IMR-90 (cell line): ENCODE data around the gene MGA. TPM values are rescaled to one million over a fixed set of nuclear protein-coding genes. Genes with fewer than 3 reads are reported as not detected.

ENCODE experiments used
- ATAC-seq: fragments of 200-7000 bp; cut with Tn5 transposase; 2 replicates; pipeline ENCODE4 v1.9.1; 2020; ENCODE audit warnings: low read depth, mild to moderate bottlenecking, moderate library complexity
- BruUV-seq: library from RNA; stranded (reverse); fragments of 400-500 nt; replicated peaks from 2 replicates; lab custom pipeline; 2021; lab: Mats Ljungman, UMichigan
- CTCF ChIA-PET: fragments of 300-600 bp; formaldehyde crosslinking; extraction: SDS; loops from one replicate; lab custom pipeline; 2021; ENCODE audit warnings: antibody characterized with exemption; lab: Yijun Ruan, JAX
- POLR2A ChIA-PET: fragments of 300-600 bp; sonication (Branson Sonifier 250); formaldehyde crosslinking; loops from one replicate; lab custom pipeline; 2022; ENCODE audit warnings: antibody characterized with exemption; ENCODE audit not compliant: unreplicated experiment; lab: Charles Lee
- DNase-seq: peaks from one replicate; pipeline ENCODE4 v3.0.0; 2013
- H2AFZ ChIP-seq: replicated peaks from 2 replicates; pipeline ENCODE3; 2013; ENCODE audit warnings: low read length, mild to moderate bottlenecking; ENCODE audit not compliant: poor library complexity
- H2AK5ac ChIP-seq: 2 replicates; pipeline ENCODE4 v1.6.1; 2013; ENCODE audit warnings: low read depth, low read length, inconsistent platforms
- H2AK9ac ChIP-seq: replicated peaks from 2 replicates; pipeline ENCODE3; 2013; ENCODE audit warnings: mild to moderate bottlenecking, low read depth, low read length, moderate library complexity; ENCODE audit not compliant: poor library complexity
- H2BK120ac ChIP-seq: 2 replicates; pipeline ENCODE4 v1.6.1; 2013; ENCODE audit warnings: low read depth, low read length, inconsistent platforms
- H2BK15ac ChIP-seq: 3 replicates; pipeline ENCODE4 v1.6.1; 2013; ENCODE audit warnings: low read depth, low read length, inconsistent platforms
- H2BK20ac ChIP-seq: 2 replicates; pipeline ENCODE4 v1.6.1; 2013; ENCODE audit warnings: low read depth, mild to moderate bottlenecking, inconsistent platforms, low read length, moderate library complexity
- H2BK5ac ChIP-seq: 2 replicates; pipeline ENCODE4 v1.6.1; 2013; ENCODE audit warnings: mild to moderate bottlenecking, low read depth, low read length, inconsistent platforms; ENCODE audit not compliant: poor library complexity, severe bottlenecking
- H3K14ac ChIP-seq: replicated peaks from 2 replicates; pipeline ENCODE4 v1.6.1; 2013; ENCODE audit warnings: low read depth, low read length, inconsistent platforms
- H3K18ac ChIP-seq: 2 replicates; pipeline ENCODE4 v1.6.1; 2013; ENCODE audit warnings: low read depth, low read length, control low read depth
- H3K23ac ChIP-seq: 2 replicates; pipeline ENCODE4 v1.6.1; 2013; ENCODE audit warnings: low read depth, low read length, inconsistent platforms
- H3K27ac ChIP-seq: 2 replicates; pipeline ENCODE4 v1.5.1; 2013; ENCODE audit warnings: mild to moderate bottlenecking, control low read depth, low read length; ENCODE audit not compliant: insufficient read depth
- H3K27me3 ChIP-seq: 2 replicates; pipeline ENCODE4 v1.6.1; 2013; ENCODE audit warnings: low read length; ENCODE audit not compliant: control insufficient read depth, insufficient read depth
- H3K36me3 ChIP-seq: 2 replicates; pipeline ENCODE4 v1.6.1; 2013; ENCODE audit warnings: low read length, mixed read lengths; ENCODE audit not compliant: control insufficient read depth, insufficient read depth
- H3K4ac ChIP-seq: 2 replicates; pipeline ENCODE4 v1.6.1; 2013; ENCODE audit warnings: low read depth, low read length, inconsistent platforms
- H3K4me1 ChIP-seq: 2 replicates; pipeline ENCODE4 v1.6.1; 2013; ENCODE audit warnings: low read length, mixed read lengths; ENCODE audit not compliant: control insufficient read depth, insufficient read depth
- H3K4me2 ChIP-seq: 2 replicates; pipeline ENCODE4 v1.6.1; 2013; ENCODE audit warnings: low read depth, mild to moderate bottlenecking, control low read depth, low read length, moderate library complexity
- H3K4me3 ChIP-seq: 2 replicates; pipeline ENCODE4 v1.5.1; 2013; ENCODE audit warnings: low read depth, mild to moderate bottlenecking, control low read depth, low read length, moderate library complexity; ENCODE audit not compliant: insufficient read depth
- H3K56ac ChIP-seq: 2 replicates; pipeline ENCODE4 v1.6.1; 2013; ENCODE audit warnings: low read length, inconsistent platforms; ENCODE audit not compliant: insufficient read depth; ENCODE audit errors: extremely low read depth
- H3K79me1 ChIP-seq, 2 experiments: 2 replicates each; pipeline ENCODE4 v1.6.1; 2013; ENCODE audit warnings: low read length in 2 of 2, inconsistent platforms in 1 of 2, low read depth in 1 of 2
- H3K9ac ChIP-seq: 2 replicates; pipeline ENCODE4 v1.6.1; 2013; ENCODE audit warnings: low read depth, low read length, control low read depth
- H3K9me1 ChIP-seq: 2 replicates; pipeline ENCODE4 v1.6.1; 2013; ENCODE audit warnings: low read length, inconsistent platforms; ENCODE audit not compliant: insufficient read depth
- H3K9me3 ChIP-seq: 2 replicates; pipeline ENCODE4 v1.6.1; 2013; ENCODE audit warnings: low read length; ENCODE audit not compliant: control insufficient read depth, insufficient read depth
- H4K20me1 ChIP-seq: 2 replicates; pipeline ENCODE4 v1.6.1; 2013; ENCODE audit warnings: low read length, inconsistent platforms; ENCODE audit not compliant: insufficient read depth
- H4K5ac ChIP-seq: 2 replicates; pipeline ENCODE4 v1.6.1; 2013; ENCODE audit warnings: mild to moderate bottlenecking, low read depth, low read length, control low read depth
- H4K8ac ChIP-seq, 2 experiments: 2 replicates each; pipeline ENCODE4 v1.6.1; 2013; ENCODE audit warnings: low read depth in 2 of 2, low read length in 2 of 2, control low read depth in 1 of 2, inconsistent platforms in 1 of 2
- H4K91ac ChIP-seq: 2 replicates; pipeline ENCODE4 v1.6.1; 2013; ENCODE audit warnings: low read depth, low read length, inconsistent platforms; ENCODE audit not compliant: insufficient read depth
- CEBPB ChIP-seq: IDR thresholded peaks from 2 replicates; pipeline ENCODE4 v1.6.1; 2012; ENCODE audit warnings: low read depth, low read length, improper control_type of control experiment
- ELK1 ChIP-seq: fragments of 150-350 bp; IDR thresholded peaks from 2 replicates; pipeline ENCODE4 v1.6.1; 2016; ENCODE audit warnings: low read depth, mild to moderate bottlenecking, low read length, moderate library complexity, borderline replicate concordance
- RAD21 ChIP-seq: IDR thresholded peaks from 2 replicates; pipeline ENCODE4 v1.6.1; 2012; ENCODE audit warnings: low read length, improper control_type of control experiment
- RFX5 ChIP-seq: IDR thresholded peaks from 2 replicates; pipeline ENCODE4 v1.8.0; 2012; ENCODE audit warnings: low read depth, mild to moderate bottlenecking, low read length, moderate library complexity
- WGBS, 2 experiments: methylation state at CpG; one replicate each; pipeline versions ENCODE4 v1.1.5 to v1.1.7; 2013; ENCODE audit warnings: missing lambda C conversion rate in 2 of 2; ENCODE audit not compliant: insufficient read length in 1 of 2; ENCODE audit errors: extremely low coverage in 2 of 2; 5-methylcytosine and 5-hydroxymethylcytosine counted together
- dilution Hi-C: fragments of 300-500 bp; cut with HindIII; formaldehyde crosslinking; loops from one replicate; pipeline ENCODE4 v1.14.3; 2018; ENCODE audit warnings: low sequenced_read_pairs; ENCODE audit not compliant: unreplicated experiment
- in situ Hi-C: fragments of 300-500 bp; cut with MboI; formaldehyde crosslinking; loops from 3 replicates; pipeline ENCODE4 v1.14.3; 2019; ENCODE audit warnings: low sequenced_read_pairs, inconsistent platforms, mixed read lengths
- intact Hi-C: fragments of 100-400 bp; cut with micrococcal nuclease; formaldehyde crosslinking; loops from 2 replicates; pipeline ENCODE4 v1.10.0; 2022
- polyA plus RNA-seq, 3 experiments: library from polyadenylated mRNA; depleted of rRNA; stranded (reverse); fragments of >200 nt; gene quantifications; 2 replicates each; pipeline ENCODE4 v1.2.3, GENCODE V29; 2012; ENCODE audit warnings: low replicate concordance in 1 of 3
- total RNA-seq: library from RNA; depleted of rRNA; stranded (reverse); fragments of >200 nt; gene quantifications from 2 replicates; pipeline ENCODE4 v1.2.3, GENCODE V29; 2012

MGA gene
- total and polyA plus RNA-seq, 2 of the 4 experiments (the other 2 are of a cell fraction) = 3.2 to 38.0 TPM

GRCh38 chr15:41746802-41747201, 86.6 kb downstream of the MGA start:
- Histone ChIP-seq H3K4me1 (no peaks in the 10 kb centered on the region), H2AFZ (no peak overlapping the region), H2BK120ac (no peak overlapping the region), H2BK15ac (no peak overlapping the region), H2BK5ac (no peak overlapping the region), H4K20me1 (no peaks in the 10 kb centered on the region), H3K27me3 (no peaks in the 10 kb centered on the region), H3K27ac (no peak overlapping the region), H3K9me1 (peaks cover 5% of the 10 kb centered on the region), H3K56ac (no peak overlapping the region), H3K9ac (no peak overlapping the region), H3K4me3 (no peak overlapping the region), H3K4me2 (no peak overlapping the region), H4K91ac (no peak overlapping the region), H3K4ac (no peak overlapping the region), H3K79me1 (peaks cover 18 to 20% of the 10 kb centered on the region in 2 experiments; a peak in 3 of 4 replicates), H2AK9ac (no peak overlapping the region), H3K36me3 (peaks cover 23% of the 10 kb centered on the region), H3K18ac (no peak overlapping the region), H3K9me3 (no peaks in the 10 kb centered on the region), H2BK20ac (no peak overlapping the region), H2AK5ac (no peak overlapping the region), H3K23ac (no peak overlapping the region), H4K8ac (no peak overlapping the region), H4K5ac (no peak overlapping the region), H3K14ac (no peak overlapping the region)
- BruUV-seq = no TSS peak
- ChIA-PET CTCF (no interaction called here), POLR2A (no interaction called here)
- peak; percentile 23 for DNase-seq
- intact Hi-C loops (loop anchor here (10.0 kb wide), 1 partner anchor 192 kb away; the partner anchor contains the start of gene TYRO3), in situ Hi-C loops (no loop called here), dilution Hi-C loops (no loop called here)
- no CpG with 5 or more reads among the region's 1 CpG for WGBS, 2 experiments
- no peak for ATAC-seq
- TF ChIP-seq RFX5 (no peak), ELK1 (no peak), RAD21 (no peak), CEBPB (peak; percentile 84)
